Measurements from ENCODE around the gene ATXN7. TPM values are rescaled to one million over a fixed set of nuclear protein-coding genes. Genes with fewer than 3 reads are reported as not detected.

Gene ATXN7
- total RNA-seq, 4 donors from 2014 or later: 20.9 to 28.2 (median 22.6) TPM

- no peak overlapping the region for H3K4me3 ChIP-seq
- H3K36me3 ChIP-seq: peaks cover 26 to 95% (median 54%) of the 10 kb centered on the region in 4 donors
- no peaks in the 10 kb centered on the region for H3K27me3 ChIP-seq
- no peak for DNase-seq (ENCODE audit: extremely low spot score)
- 100% methylated on average over 3 of the region's 3 CpGs for WGBS
- no peak for TF ChIP-seq POLR2A (IDR thresholded peaks at IDR 0.05; ENCODE audit: low read depth)
- no peak for TF ChIP-seq EP300 (IDR thresholded peaks at IDR 0.05)
- TF ChIP-seq CTCF (IDR thresholded peaks at IDR 0.05): no peak
- TF ChIP-seq POLR2AphosphoS5 (IDR thresholded peaks at IDR 0.05): no peak
- no peaks in the 10 kb centered on the region for H3K9me3 ChIP-seq
- no peak overlapping the region for H3K27ac ChIP-seq (replicated peaks in 1 of 4)
- intact Hi-C loops (cut with DNase I): no loop called here
- H3K4me1 ChIP-seq: peaks cover 0 to 20% (median 7%) of the 10 kb centered on the region in 4 donors
These were observed 120.7 kb downstream of the ATXN7 start for GRCh38 chr3:63984391-63984790.

- WGBS: 86% methylated on average over 6 of the region's 7 CpGs
- DNase-seq (ENCODE audit: extremely low spot score): no peak
- peaks cover 0 to 3% (median under 1%) of the 10 kb centered on the region in 4 donors for H3K4me1 ChIP-seq
- no peak overlapping the region for H3K4me3 ChIP-seq
- H3K27ac ChIP-seq (replicated peaks in 1 of 4): no peak overlapping the region
- H3K27me3 ChIP-seq: no peaks in the 10 kb centered on the region
- peaks cover 36 to 98% (median 61%) of the 10 kb centered on the region in 4 donors for H3K36me3 ChIP-seq
- no peaks in the 10 kb centered on the region for H3K9me3 ChIP-seq
- no peak for TF ChIP-seq POLR2AphosphoS5 (IDR thresholded peaks at IDR 0.05)
- no peak for TF ChIP-seq POLR2A (IDR thresholded peaks at IDR 0.05; ENCODE audit: low read depth)
- TF ChIP-seq EP300 (IDR thresholded peaks at IDR 0.05): no peak
- no peak for TF ChIP-seq CTCF (IDR thresholded peaks at IDR 0.05)
- intact Hi-C loops (cut with DNase I): no loop called here
These were observed 122.5 kb downstream of the ATXN7 start for GRCh38 chr3:63986146-63986545.

GRCh38 chr3:63986831-63987230, 123.2 kb downstream of the ATXN7 start:
- peaks cover 35 to 98% (median 64%) of the 10 kb centered on the region in 4 donors for H3K36me3 ChIP-seq

GRCh38 chr3:63988943-63989342, 125.3 kb downstream of the ATXN7 start:
- Histone ChIP-seq H3K36me3 (peaks cover 29 to 91% (median 60%) of the 10 kb centered on the region in 4 donors), H3K4me3 (no peak overlapping the region), H3K4me1 (peaks cover 0 to 14% (median 7%) of the 10 kb centered on the region in 4 donors), H3K27ac (replicated peaks in 1 of 4) (no peak overlapping the region), H3K9me3 (no peaks in the 10 kb centered on the region), H3K27me3 (no peaks in the 10 kb centered on the region)
- WGBS: 85% methylated on average over 4 of the region's 4 CpGs
- no peak for DNase-seq (ENCODE audit: extremely low spot score)
- intact Hi-C loops (cut with DNase I): no loop called here
- TF ChIP-seq POLR2A (IDR thresholded peaks at IDR 0.05; ENCODE audit: low read depth) (no peak), EP300 (IDR thresholded peaks at IDR 0.05) (no peak), POLR2AphosphoS5 (IDR thresholded peaks at IDR 0.05) (no peak), CTCF (IDR thresholded peaks at IDR 0.05) (no peak)

More at GRCh38 chr3:63986831-63987230, 123.2 kb downstream of the ATXN7 start:
- Histone ChIP-seq H3K4me3 (no peak overlapping the region), H3K27me3 (no peaks in the 10 kb centered on the region), H3K27ac (replicated peaks in 1 of 4) (no peak overlapping the region), H3K9me3 (no peaks in the 10 kb centered on the region), H3K4me1 (no peaks in the 10 kb centered on the region)
- intact Hi-C loops (cut with DNase I): no loop called here
- WGBS: 65% methylated on average over 2 of the region's 2 CpGs
- DNase-seq (ENCODE audit: extremely low spot score): no peak
- TF ChIP-seq CTCF (IDR thresholded peaks at IDR 0.05) (no peak), POLR2AphosphoS5 (IDR thresholded peaks at IDR 0.05) (no peak), EP300 (IDR thresholded peaks at IDR 0.05) (no peak), POLR2A (IDR thresholded peaks at IDR 0.05; ENCODE audit: low read depth) (no peak)

- Histone ChIP-seq H3K36me3 (peaks cover 29 to 90% (median 66%) of the 10 kb centered on the region in 4 donors), H3K4me3 (no peak overlapping the region), H3K4me1 (peaks cover 0 to 14% (median 7%) of the 10 kb centered on the region in 4 donors), H3K27ac (replicated peaks in 1 of 4) (no peak overlapping the region), H3K27me3 (no peaks in the 10 kb centered on the region), H3K9me3 (no peaks in the 10 kb centered on the region)
- DNase-seq (ENCODE audit: extremely low spot score): no peak
- WGBS: 87% methylated on average over 14 of the region's 14 CpGs
- intact Hi-C loops (cut with DNase I): loop anchor here (5.0 to 10.0 kb wide), 2 partner anchors 73 to 125 kb away; partner anchors contain the start of genes ATXN7 and THOC7
- no peak for TF ChIP-seq POLR2A (IDR thresholded peaks at IDR 0.05; ENCODE audit: low read depth)
- no peak for TF ChIP-seq POLR2AphosphoS5 (IDR thresholded peaks at IDR 0.05)
- no peak for TF ChIP-seq CTCF (IDR thresholded peaks at IDR 0.05)
- no peak for TF ChIP-seq EP300 (IDR thresholded peaks at IDR 0.05)
These were observed 126.5 kb downstream of the ATXN7 start for GRCh38 chr3:63990204-63990603.

Measured in esophagus muscularis mucosa (tissue), 4 donors.